ENCODE data around the gene HSPB9.

HSPB9 gene

DNA sequence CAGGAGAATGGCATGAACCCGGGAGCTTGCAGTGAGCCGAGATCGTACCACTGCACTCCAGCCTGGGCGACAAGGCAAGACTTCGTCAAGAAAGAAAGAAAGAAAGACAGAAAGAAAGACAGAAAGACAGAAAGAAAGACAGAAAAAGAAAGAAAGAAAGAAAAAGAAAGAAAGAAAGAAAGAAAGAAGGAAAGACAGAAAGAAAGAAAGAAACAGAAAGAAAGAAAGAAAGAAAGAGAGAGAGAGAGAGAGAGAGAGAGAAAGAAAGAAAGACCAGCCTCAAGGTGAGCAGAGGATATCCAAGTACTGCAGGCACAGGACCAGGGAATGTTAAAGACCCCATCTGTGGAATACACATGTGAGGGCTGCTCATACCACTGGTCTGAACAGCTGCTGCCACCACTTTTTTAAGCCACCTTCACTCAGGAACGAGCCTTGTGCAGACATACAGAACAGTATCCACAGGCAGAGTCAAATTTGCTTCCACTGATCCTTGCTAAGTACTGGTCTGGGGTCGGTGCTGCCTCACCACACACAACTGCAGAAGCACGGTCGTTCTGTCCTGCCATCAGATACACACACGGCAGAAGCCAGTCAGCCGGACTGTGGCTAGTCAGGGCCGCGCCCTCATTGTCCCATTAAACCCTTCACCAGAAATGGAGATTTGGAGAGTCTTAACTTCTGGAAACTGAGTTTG is 24.5 kb downstream of the HSPB9 start:
- no peak for DNase-seq

- no peak for DNase-seq
Measured at GRCh38 chr17:42153919-42154742, 31.5 kb downstream of the HSPB9 start.

DNA sequence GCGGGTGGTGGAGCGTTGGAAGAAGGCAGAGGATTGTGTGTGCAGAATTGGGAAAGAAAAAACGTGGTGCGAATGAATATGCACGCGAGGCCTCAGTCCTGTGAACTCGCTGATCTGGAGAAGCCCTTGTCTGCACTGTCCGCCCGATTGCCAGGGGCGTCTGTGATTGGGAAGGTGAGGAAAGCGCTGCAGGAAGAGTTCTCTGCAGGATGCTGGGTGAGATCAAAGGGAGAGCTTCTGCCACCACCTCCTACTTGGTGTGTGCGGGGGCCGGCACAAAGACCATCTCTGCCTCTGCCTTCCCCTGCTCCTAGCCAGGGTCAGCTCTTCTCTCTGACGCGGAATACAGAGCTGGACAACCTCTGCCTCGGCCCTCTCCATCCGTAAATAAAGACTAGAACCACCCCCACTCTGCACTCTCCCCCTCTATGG is 33.0 kb downstream of the HSPB9 start:
- no peak for DNase-seq

- DNase-seq = no peak
Measured at GRCh38 chr17:42159796-42160530, 37.4 kb downstream of the HSPB9 start.

DNA sequence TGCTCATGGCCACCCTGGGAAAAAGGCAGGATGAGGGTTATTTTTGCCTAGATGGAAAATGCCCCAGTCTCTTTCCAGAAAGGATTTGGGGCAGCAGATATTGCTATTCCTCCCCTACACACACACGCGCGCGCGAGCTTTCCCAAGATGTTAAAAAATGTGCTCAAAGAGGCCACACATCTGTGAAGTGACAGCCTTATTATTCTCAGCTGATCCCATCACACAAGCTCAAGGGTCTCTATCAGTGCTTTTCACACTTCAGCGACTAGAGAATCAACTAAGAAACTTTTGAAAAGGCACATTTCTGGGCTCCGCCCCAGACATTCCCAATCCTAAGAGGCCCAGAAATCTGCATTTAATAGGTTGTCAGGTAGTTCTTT is 37.9 kb downstream of the HSPB9 start:
- DNase-seq = no peak

DNA sequence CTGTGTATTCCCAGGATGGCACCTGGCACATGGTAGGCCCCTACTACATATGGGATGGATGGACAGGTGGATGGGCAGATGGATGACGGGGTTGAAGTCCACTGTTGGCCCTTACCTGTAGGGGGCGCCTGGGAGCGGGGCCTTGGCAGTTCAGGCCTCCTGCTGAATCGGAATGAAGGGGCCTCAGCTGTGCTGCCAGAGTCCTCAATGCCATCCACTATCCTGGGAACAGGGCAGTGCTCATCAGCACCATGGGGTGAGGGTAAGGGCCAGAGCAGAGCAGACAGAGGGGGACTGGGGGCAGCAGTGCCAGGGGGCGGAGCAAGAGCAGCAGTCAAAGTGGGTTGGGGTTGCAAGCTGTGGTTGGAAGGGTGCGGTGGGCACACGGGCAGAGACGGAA is 40.5 kb downstream of the HSPB9 start:
- no peak for DNase-seq

DNA sequence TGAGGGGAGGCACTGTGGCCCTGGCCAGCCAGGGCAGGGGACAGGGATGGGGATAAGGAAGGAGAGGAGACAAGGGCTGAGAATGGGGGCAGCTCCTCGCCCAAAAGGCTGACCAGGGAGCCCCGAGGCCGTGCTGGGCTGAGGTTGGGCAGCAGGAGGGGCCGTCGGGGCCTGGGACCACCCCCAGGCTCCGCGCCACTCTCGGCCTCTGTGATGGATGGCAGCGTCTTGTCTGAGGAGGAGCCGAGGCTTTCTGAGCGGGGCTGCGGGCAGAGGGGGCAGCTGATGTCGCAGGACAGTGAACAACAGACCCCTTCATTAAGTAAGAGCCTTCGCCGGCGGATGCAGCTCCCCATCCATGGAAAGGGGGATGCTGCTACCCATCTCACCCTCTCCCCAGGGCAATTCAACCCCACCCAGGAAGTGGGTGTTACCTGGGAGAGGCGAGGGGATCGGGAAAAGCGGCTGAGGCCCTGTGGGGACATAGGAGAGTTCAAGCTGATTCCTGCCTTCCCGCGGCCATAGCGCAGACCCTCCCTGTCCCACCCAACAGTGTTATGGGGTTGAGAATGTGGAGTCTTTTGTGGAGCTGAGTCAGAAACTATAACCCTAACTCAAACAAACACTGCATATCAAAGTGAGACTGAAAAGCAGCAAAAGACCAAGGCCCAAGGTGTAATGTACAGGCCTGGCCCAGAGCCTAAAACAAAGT is 41.2 kb downstream of the HSPB9 start:
- DNase-seq = no peak

DNA sequence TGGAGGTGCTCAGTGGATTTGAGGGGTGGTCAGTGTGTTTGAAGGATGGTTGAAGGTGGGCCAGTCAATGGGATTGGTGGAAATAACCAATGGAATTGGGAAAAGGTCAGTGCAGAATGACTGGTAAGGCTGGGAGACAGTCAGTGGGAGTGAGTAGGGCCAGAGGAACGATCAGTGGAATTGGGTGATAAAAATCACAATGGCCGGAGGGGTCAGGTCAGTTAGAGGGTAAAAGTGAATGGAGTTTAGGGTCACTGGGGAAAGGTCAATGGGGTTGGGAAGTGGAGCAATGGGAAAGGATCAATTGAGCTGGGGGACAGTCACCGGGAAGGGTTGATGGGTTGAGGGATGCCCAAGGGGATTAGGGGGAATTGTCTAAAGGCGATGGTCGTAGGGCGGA is 43.1 kb downstream of the HSPB9 start:
- DNase-seq = no peak

GRCh38 chr17:42166196-42166763 is 43.7 kb downstream of the HSPB9 start:
- DNase-seq = no peak

DNA sequence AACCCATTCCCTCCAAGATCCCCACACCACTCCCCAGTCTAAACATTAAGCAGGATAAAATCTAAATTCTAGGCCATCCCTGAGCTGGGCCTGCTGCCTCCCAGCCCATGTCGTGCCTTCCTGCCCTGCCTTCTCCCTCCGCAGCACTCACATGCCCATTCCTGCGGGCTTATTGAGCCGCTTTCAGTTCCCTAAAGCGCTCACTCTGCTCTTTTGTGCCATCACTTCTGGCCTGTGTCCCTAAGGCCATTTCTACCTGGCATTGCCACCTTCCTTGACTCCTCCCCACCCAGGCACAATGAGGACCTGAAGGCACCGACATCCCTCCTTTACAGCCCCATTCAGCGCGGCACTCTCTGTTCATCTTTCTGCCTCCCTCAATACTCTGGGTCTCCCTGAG is 45.2 kb downstream of the HSPB9 start:
- no peak for DNase-seq

- no peak for DNase-seq
Measured at GRCh38 chr17:42169351-42169750, 46.7 kb downstream of the HSPB9 start.

GRCh38 chr17:42171831-42172230 is 49.2 kb downstream of the HSPB9 start:
- DNase-seq = no peak

Data from activated CD4-positive, alpha-beta T cell treated with anti-CD3 and anti-CD28 coated beads, Interleukin-2, amount 50 U/mL, for 1 hour (primary cell).